Activated CD4-positive, alpha-beta memory T cell treated with anti-CD3 and anti-CD28 coated beads for 36 hours (primary cell): Measurements from ENCODE around the gene HSP90B1. TPM values are rescaled to one million over a fixed set of nuclear protein-coding genes. Genes with fewer than 3 reads are reported as not detected.
A peak's percentile ranks its signal among the peaks of the same experiment; 100 is the strongest.

Experiments
- CTCF ChIA-PET: fragments of 350-600 bp; sonication (Branson Sonifier 250); formaldehyde crosslinking; loops from one replicate; lab custom pipeline; 2021; ENCODE audit warnings: antibody characterized with exemption, inconsistent platforms; lab: Charles Lee
- POLR2A ChIA-PET: fragments of 350-600 bp; sonication (Branson Sonifier 250); formaldehyde crosslinking; loops from one replicate; lab custom pipeline; 2021; ENCODE audit warnings: antibody characterized with exemption; lab: Charles Lee
- DNase-seq: peaks from one replicate; pipeline ENCODE4 v3.0.0-alpha.2; 2020
- H3K27ac Mint-ChIP-seq: one replicate; pipeline ENCODE4 v1.8.0; 2021; ENCODE audit warnings: mixed read lengths
- H3K27me3 Mint-ChIP-seq: one replicate; pipeline ENCODE4 v1.8.0; 2021; ENCODE audit warnings: mixed read lengths
- H3K36me3 Mint-ChIP-seq: one replicate; pipeline ENCODE4 v1.8.0; 2021; ENCODE audit warnings: mixed read lengths
- H3K4me1 Mint-ChIP-seq: one replicate; pipeline ENCODE4 v1.8.0; 2021; ENCODE audit warnings: low read depth, mixed read lengths
- H3K4me3 Mint-ChIP-seq: one replicate; pipeline ENCODE4 v1.8.0; 2021; ENCODE audit warnings: mild to moderate bottlenecking, mixed read lengths
- H3K9me3 Mint-ChIP-seq: one replicate; pipeline ENCODE4 v1.8.0; 2021; ENCODE audit warnings: mixed read lengths
- intact Hi-C: fragments of 100-400 bp; cut with micrococcal nuclease; formaldehyde crosslinking; loops from one replicate; pipeline ENCODE4 v1.15.1; 2023
- total RNA-seq, 2 experiments: library from RNA; stranded (reverse); gene quantifications; one replicate each; pipeline ENCODE4 v1.2.3, GENCODE V29; 2021

Gene HSP90B1
- total RNA-seq, 2 experiments from 2014 or later: 452 to 453 TPM

DNA sequence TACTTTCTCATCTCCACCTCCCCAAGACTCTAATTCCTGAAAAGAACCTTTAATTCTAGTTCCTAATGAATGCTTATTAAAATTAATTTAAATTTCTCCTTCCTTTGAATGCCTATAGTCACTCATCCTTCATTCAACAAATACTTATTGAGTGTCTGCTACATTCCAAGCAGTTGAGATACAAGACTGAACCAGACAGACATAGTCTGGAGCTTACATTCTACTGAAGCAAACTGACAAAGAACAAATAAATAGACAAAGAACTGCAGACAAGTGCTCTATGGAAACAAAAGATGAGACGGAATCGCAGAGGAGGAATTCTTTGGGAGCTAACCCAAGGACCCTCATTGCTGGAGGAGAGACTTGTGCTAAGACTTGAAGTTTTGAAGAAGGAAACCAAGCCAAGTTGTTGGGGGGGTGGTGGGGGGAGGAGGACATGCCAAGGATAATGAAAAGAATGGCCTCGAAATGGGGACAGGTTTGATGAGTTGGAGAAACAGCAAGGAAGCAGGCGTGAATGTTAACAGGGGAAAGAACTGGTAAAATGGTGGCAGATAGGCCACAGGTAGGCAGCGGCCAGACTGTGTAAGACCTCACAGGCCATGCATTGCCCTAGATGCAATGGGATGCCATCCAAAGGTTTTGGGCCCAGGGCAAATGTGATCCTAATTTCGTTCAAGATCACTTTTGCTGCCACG lies 25.8 kb downstream of the HSP90B1 start:
- Mint-ChIP-seq H3K9me3 (no peaks in the 10 kb centered on the region), H3K4me3 (peak overlapping the region; percentile 97), H3K27me3 (no peaks in the 10 kb centered on the region), H3K4me1 (peaks cover 38% of the 10 kb centered on the region), H3K36me3 (peaks cover 23% of the 10 kb centered on the region), H3K27ac (peak overlapping the region; percentile 94)
- DNase-seq: no peak
- ChIA-PET POLR2A (interaction anchor here (0.6 to 2.7 kb wide), 9 partner anchors 8 to 182 kb away, joined by 3 to 72 read pairs (median 5); partner anchors contain the start of genes HSP90B1, NFYB and TDG), CTCF (interaction anchor here (1.0 to 1.5 kb wide), 3 partner anchors 9 to 331 kb away, joined by 3 to 4 read pairs (median 4); partner anchors contain the start of gene TDG)
- intact Hi-C loops: loop anchor here (2.0 to 5.0 kb wide), 3 partner anchors 77 to 1894 kb away; partner anchors contain the start of genes HCFC2 and WASHC3

DNA sequence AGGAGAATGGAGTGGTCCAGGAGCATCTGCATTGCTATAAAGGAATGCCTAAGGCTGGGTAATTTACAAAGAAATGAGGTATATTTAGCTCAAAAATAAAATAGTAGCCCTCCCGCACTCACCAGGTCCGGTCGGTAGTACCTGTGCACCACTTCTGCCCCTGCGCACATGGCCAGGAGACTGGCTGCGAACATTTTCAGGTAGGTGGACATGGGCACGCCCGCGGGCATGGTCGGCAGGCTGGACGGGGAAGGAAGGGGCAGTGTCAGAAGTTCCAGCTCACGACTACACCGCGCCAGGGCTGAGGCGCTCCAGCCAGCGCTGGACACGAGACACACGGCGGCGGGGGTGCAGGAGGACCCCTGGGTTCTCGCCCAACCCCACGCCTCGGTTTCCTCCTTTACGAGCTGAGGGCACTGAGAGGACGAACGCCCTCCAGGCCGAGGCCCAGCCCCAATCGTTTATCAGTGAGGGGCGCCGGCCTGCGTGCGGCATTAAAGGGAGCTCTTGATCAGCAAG lies 26.4 kb downstream of the HSP90B1 start:
- DNase-seq: no peak
- H3K4me1 Mint-ChIP-seq: peaks cover 38% of the 10 kb centered on the region
- peak overlapping the region; percentile 94 for H3K27ac Mint-ChIP-seq
- peaks cover 23% of the 10 kb centered on the region for H3K36me3 Mint-ChIP-seq
- peak overlapping the region; percentile 97 for H3K4me3 Mint-ChIP-seq
- no peaks in the 10 kb centered on the region for H3K27me3 Mint-ChIP-seq
- POLR2A ChIA-PET: interaction anchor here (0.6 to 2.7 kb wide), 10 partner anchors 9 to 182 kb away, joined by 3 to 72 read pairs (median 4); partner anchors contain the start of genes HCFC2, HSP90B1, NFYB and TDG
- CTCF ChIA-PET: interaction anchor here (0.9 to 1.5 kb wide), 4 partner anchors 9 to 330 kb away, joined by 3 to 4 read pairs (median 4); partner anchors contain the start of gene TDG
- H3K9me3 Mint-ChIP-seq: no peaks in the 10 kb centered on the region
- intact Hi-C loops: loop anchor here (1.0 to 5.0 kb wide), 6 partner anchors 9 to 1894 kb away; partner anchors contain the start of genes HCFC2, HSP90B1, NT5DC3 and TDG

DNA sequence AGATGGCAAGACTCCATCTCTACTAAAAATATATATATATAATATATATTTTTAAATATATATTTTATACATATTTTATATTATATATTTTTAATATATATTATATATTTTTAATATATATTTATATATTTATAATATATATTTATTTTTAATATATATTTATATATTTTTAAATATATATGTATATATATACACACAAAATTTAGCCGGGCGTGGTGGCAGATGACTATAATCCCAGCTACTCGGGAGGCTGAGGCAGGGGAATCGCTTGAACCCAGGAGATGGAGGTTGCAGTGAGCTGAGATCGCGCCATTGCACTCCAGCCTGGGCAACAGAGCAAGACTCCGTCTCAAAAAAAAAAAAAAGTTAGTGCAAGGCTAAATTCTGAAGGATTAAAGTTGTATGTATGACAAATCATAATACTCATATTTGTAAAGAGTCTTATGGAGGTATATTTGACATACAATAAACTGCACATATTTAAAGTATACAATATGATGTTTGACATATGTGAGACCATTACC lies 27.7 kb downstream of the HSP90B1 start:
- H3K4me1 Mint-ChIP-seq: peaks cover 32% of the 10 kb centered on the region
- H3K9me3 Mint-ChIP-seq: no peaks in the 10 kb centered on the region
- intact Hi-C loops: loop anchor here (1.0 to 5.0 kb wide), 6 partner anchors 7 to 1896 kb away; partner anchors contain the start of genes HCFC2, HSP90B1, NT5DC3 and TDG
- H3K27ac Mint-ChIP-seq: peak overlapping the region; percentile 94
- POLR2A ChIA-PET: interaction anchor here (1.8 to 2.7 kb wide), 5 partner anchors 8 to 180 kb away, joined by 5 to 72 read pairs (median 8); partner anchors contain the start of genes HSP90B1, NFYB and TDG
- peak overlapping the region; percentile 97 for H3K4me3 Mint-ChIP-seq
- no peak for DNase-seq
- peaks cover 18% of the 10 kb centered on the region for H3K36me3 Mint-ChIP-seq
- no peaks in the 10 kb centered on the region for H3K27me3 Mint-ChIP-seq
- CTCF ChIA-PET: no interaction called here

DNA sequence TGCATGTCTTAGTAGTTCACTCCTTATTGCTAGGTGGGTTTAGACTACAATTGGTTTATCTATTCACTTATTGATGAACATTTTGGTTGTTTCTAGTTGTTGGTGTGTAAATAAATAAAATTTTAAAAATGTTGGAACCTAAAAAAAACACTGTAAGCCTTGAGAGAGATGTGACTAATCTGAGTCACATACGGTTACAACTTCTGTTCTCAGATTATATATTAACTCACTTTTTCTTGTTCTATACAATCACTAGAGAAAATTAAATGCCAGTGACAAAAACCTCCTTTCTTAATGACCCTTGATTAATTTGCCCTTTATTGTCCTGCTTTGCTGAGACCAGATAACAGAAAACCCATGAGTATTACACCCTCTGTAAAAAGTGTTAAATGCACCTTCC lies 28.4 kb downstream of the HSP90B1 start:
- peaks cover 30% of the 10 kb centered on the region for H3K4me1 Mint-ChIP-seq
- H3K36me3 Mint-ChIP-seq: peaks cover 13% of the 10 kb centered on the region
- H3K27ac Mint-ChIP-seq: no peak overlapping the region
- CTCF ChIA-PET: no interaction called here
- peak overlapping the region; percentile 37 for H3K4me3 Mint-ChIP-seq
- no peaks in the 10 kb centered on the region for H3K27me3 Mint-ChIP-seq
- no peaks in the 10 kb centered on the region for H3K9me3 Mint-ChIP-seq
- no peak for DNase-seq
- intact Hi-C loops: loop anchor here (5.0 kb wide), 1 partner anchor 1896 kb away; the partner anchor contains the start of gene WASHC3
- POLR2A ChIA-PET: interaction anchor here (2.2 kb wide), 1 partner anchor 29 kb away, joined by 6 read pairs; the partner anchor contains the start of gene HSP90B1

DNA sequence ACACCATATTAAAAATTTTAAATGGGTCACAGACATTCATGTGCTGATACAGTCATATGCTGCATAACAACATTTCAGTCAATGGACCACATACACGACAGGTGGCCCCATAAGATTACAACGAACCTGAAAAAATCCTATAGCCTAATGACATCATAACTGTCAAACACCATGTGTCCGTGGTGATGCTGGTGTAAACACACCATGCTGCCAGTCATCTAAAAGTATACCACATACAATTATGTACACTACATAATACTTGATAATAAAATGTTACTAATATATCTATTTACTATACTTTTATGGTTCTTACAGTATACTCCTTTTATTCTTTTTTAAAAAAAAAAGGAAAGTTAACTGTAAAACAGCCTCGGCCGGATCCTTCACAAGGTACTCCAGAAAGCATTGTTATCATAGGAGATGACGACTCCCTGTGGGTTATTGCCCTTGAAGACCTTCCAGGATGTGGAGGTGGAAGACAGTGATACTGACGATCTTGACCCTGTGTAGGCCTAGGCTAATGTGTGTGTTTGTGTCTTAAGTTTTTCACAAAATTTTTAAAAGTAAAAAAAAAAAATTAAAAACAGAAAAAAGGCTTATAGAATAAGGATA lies 30.5 kb downstream of the HSP90B1 start:
- peaks cover 9% of the 10 kb centered on the region for H3K36me3 Mint-ChIP-seq
- peaks cover 27% of the 10 kb centered on the region for H3K4me1 Mint-ChIP-seq
- DNase-seq: no peak
- no peak overlapping the region for H3K27ac Mint-ChIP-seq
- H3K9me3 Mint-ChIP-seq: no peaks in the 10 kb centered on the region
- H3K4me3 Mint-ChIP-seq: no peak overlapping the region
- intact Hi-C loops: no loop called here
- POLR2A ChIA-PET: no interaction called here
- no peaks in the 10 kb centered on the region for H3K27me3 Mint-ChIP-seq
- CTCF ChIA-PET: interaction anchor here (1.2 kb wide), 1 partner anchor 148 kb away, joined by 4 read pairs; no protein-coding TSS in a partner anchor

DNA sequence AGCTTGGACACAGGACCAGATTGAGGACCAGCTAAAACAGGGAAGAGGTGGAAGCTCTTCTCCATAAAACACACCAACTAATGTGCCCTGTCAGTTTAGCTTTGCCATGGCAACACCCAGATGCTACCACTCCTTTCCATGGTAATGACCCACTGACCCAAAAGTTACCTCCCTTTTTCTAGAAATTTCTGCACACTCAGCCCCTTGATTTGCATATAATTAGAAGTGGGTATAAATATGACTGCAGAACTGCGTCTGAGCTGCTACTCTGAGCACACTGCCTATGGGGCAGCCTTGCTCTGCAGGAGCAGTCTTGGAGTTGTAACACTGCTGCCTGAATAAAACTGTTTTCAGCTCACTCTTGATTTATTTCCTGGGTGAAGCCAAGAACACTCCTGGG lies 32.3 kb downstream of the HSP90B1 start:
- ChIA-PET POLR2A (interaction anchor here (1.0 kb wide), 2 partner anchors 23 to 33 kb away, joined by 3 to 4 read pairs; partner anchors contain the start of gene HSP90B1), CTCF (interaction anchor here (0.6 to 1.6 kb wide), 3 partner anchors 11 to 146 kb away, joined by 3 to 4 read pairs (median 4); no protein-coding TSS in a partner anchor)
- no peak for DNase-seq
- no peak overlapping the region for H3K4me3 Mint-ChIP-seq
- no peaks in the 10 kb centered on the region for H3K9me3 Mint-ChIP-seq
- no peaks in the 10 kb centered on the region for H3K27me3 Mint-ChIP-seq
- H3K27ac Mint-ChIP-seq: no peak overlapping the region
- peaks cover 12% of the 10 kb centered on the region for H3K36me3 Mint-ChIP-seq
- H3K4me1 Mint-ChIP-seq: peaks cover 29% of the 10 kb centered on the region
- intact Hi-C loops: no loop called here

DNA sequence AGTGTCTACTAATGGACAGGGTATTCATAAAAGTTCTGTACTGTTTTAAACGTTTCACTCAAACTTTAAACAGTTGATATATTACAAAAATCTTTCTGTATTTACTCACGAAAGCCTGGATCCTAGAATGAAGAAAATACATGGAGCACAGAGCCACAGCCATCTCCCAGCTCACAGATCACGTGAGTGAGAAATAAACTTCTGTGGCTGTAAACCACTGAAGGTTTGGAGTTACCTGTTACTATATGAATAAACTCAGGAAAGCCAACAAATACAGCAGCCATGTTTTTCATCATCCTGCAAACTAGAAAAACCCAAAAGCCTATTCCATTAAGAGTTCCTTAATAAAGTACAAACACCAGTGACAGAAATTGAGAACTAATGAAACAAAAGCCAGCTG lies 34.6 kb downstream of the HSP90B1 start:
- Mint-ChIP-seq H3K4me3 (peak overlapping the region; percentile 96), H3K36me3 (peaks cover 20% of the 10 kb centered on the region), H3K4me1 (peaks cover 50% of the 10 kb centered on the region), H3K27ac (peak overlapping the region; percentile 96), H3K9me3 (no peaks in the 10 kb centered on the region), H3K27me3 (no peaks in the 10 kb centered on the region)
- ChIA-PET CTCF (interaction anchor here (1.1 to 3.2 kb wide), 6 partner anchors 8 to 324 kb away, joined by 3 to 15 read pairs (median 4); partner anchors contain the start of gene NFYB), POLR2A (interaction anchor here (1.3 to 3.3 kb wide), 8 partner anchors 8 to 322 kb away, joined by 3 to 72 read pairs (median 11); partner anchors contain the start of genes HCFC2, HSP90B1 and NFYB)
- intact Hi-C loops: loop anchor here (1.0 to 5.0 kb wide), 9 partner anchors 8 to 1142 kb away; partner anchors contain the start of genes HCFC2, HSP90B1, NFYB and NT5DC3
- no peak for DNase-seq

DNA sequence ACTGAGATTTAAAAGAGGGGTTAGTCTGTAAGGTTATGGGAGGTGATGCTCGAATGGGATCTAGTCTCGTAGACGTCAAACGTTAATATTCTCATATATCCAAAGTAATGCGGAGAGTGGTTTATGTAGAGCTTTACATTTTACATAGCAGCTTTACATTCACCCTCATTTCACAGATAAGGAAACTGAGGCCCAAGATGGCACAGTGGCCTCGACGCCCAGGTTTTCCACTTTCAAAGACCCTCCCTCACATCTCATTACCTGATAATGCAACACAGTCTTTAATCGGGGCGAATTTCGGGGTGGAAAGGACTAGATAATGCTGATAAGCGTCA lies 35.0 kb downstream of the HSP90B1 start:
- CTCF ChIA-PET: interaction anchor here (0.6 to 3.2 kb wide), 8 partner anchors 9 to 361 kb away, joined by 3 to 15 read pairs (median 4); partner anchors contain the start of gene NFYB
- H3K27me3 Mint-ChIP-seq: no peaks in the 10 kb centered on the region
- H3K36me3 Mint-ChIP-seq: peaks cover 20% of the 10 kb centered on the region
- peaks cover 51% of the 10 kb centered on the region for H3K4me1 Mint-ChIP-seq
- peak overlapping the region; percentile 96 for H3K27ac Mint-ChIP-seq
- intact Hi-C loops: loop anchor here (1.0 to 5.0 kb wide), 9 partner anchors 8 to 1142 kb away; partner anchors contain the start of genes HCFC2, HSP90B1, NFYB and NT5DC3
- POLR2A ChIA-PET: interaction anchor here (1.2 to 3.3 kb wide), 10 partner anchors 9 to 321 kb away, joined by 3 to 72 read pairs (median 10); partner anchors contain the start of genes HCFC2, HSP90B1 and NFYB
- no peak for DNase-seq
- no peaks in the 10 kb centered on the region for H3K9me3 Mint-ChIP-seq
- H3K4me3 Mint-ChIP-seq: peak overlapping the region; percentile 96

DNA sequence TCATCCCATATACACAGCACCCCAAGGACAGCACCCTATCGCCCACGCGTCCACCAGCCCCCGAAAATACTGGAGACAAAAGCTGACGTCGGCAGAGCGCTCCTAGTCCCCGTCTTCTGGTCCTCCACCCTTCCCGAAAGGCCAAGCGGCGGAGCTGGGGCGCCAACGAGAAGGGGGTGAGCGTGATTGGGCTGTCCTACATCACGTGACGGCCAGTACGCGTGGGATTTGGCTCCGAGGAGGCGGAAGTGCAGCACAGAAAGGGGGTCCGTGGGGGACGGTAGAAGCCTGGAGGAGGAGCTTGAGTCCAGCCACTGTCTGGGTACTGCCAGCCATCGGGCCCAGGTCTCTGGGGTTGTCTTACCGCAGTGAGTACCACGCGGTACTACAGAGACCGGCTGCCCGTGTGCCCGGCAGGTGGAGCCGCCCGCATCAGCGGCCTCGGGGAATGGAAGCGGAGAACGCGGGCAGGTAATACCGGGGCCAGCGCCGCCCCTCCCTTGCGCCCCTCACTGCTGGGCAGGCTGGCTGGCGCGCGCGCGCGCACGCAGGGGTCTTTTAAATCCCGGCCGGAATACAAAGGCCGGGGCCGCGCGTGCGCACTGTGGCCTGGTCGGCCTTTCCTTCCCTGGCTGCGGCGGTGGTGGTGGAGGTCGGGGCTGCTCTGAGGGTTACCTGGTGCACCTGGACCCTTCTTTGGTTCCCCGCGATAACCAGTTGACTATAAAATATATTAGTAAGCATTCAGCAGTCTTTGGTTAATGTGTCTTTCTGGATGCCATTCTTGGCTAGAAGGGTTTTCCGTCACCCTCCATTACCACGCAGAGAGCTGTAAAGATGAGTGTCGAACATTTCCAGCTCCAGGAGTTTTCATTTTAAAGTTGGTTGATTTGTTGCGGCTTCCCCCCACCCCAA lies 35.6 kb downstream of the HSP90B1 start, which contains the start of gene TDG:
TDG (plus strand) TSS at position 283 of the 915 bp plus-strand sequence; CDS start at position 449, 166 bp downstream.
- DNase-seq: peak; percentile 99
- Mint-ChIP-seq H3K27me3 (no peaks in the 10 kb centered on the region), H3K36me3 (peaks cover 20% of the 10 kb centered on the region), H3K4me1 (peaks cover 53% of the 10 kb centered on the region), H3K4me3 (peak within 1 kb of the TSS; percentile 96), H3K9me3 (no peaks in the 10 kb centered on the region), H3K27ac (peak within 1 kb of the TSS; percentile 96)
- POLR2A ChIA-PET: interaction anchor here (0.8 to 3.3 kb wide), 13 partner anchors 9 to 321 kb away, joined by 3 to 72 read pairs (median 8); partner anchors contain the start of genes HCFC2, HSP90B1 and NFYB
- CTCF ChIA-PET: interaction anchor here (0.6 to 3.2 kb wide), 11 partner anchors 9 to 360 kb away, joined by 3 to 15 read pairs (median 4); partner anchors contain the start of genes HSP90B1 and NFYB
- intact Hi-C loops: loop anchor here (1.0 to 5.0 kb wide), 9 partner anchors 9 to 1141 kb away; partner anchors contain the start of genes HCFC2, HSP90B1, NFYB and NT5DC3
